HL-60/S4 (cell line): Measurements from ENCODE around the gene IGSF23.
"Not testable (repeated sequence)": the region's sequence is repeated elsewhere in the genome, so short reads cannot be mapped to it uniquely, and the experiment has no call there.

Experiments
- in situ Hi-C: fragments of 300-500 bp; cut with MboI; formaldehyde crosslinking; loops from 2 replicates; pipeline ENCODE4 v1.14.3; 2022; ENCODE audit warnings: low sequenced_read_pairs

The IGSF23 gene

DNA sequence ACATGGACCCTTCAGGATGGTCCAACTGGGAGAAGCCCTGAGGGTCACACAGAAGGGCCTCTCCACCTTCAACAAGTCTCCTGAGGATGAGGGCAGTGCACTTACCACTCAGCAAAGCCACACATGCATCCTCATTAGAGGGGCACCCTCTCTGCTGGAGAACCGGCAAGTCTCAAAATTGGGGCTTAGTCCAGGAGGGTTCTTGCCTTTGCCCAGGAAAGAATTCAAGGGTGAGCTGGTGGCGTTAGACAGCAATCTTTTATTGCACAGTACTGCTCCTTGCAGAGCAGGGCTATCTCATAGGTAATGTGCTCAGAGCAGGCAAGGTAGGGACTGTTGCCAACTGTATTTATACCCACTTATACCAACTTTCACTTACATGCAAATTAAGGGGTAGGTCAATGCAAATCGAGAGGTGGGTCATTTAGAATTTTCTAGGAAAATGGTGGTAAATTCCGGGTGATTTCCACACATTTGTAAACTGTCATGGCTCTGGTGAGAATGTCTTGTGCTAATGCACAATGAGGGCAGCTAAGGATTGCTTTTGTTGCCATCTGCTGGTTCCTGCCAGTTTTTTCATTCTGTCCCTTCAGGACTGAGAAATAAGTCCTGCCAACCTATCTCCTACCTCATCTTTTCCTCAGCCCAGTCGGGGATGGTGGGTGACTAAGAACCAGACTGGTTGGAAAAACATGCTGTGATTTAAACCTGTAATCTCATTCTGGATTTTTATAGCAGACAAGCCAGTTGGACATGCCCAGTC is 27.8 kb upstream of the IGSF23 start:
- in situ Hi-C loops, result no loop called here

DNA sequence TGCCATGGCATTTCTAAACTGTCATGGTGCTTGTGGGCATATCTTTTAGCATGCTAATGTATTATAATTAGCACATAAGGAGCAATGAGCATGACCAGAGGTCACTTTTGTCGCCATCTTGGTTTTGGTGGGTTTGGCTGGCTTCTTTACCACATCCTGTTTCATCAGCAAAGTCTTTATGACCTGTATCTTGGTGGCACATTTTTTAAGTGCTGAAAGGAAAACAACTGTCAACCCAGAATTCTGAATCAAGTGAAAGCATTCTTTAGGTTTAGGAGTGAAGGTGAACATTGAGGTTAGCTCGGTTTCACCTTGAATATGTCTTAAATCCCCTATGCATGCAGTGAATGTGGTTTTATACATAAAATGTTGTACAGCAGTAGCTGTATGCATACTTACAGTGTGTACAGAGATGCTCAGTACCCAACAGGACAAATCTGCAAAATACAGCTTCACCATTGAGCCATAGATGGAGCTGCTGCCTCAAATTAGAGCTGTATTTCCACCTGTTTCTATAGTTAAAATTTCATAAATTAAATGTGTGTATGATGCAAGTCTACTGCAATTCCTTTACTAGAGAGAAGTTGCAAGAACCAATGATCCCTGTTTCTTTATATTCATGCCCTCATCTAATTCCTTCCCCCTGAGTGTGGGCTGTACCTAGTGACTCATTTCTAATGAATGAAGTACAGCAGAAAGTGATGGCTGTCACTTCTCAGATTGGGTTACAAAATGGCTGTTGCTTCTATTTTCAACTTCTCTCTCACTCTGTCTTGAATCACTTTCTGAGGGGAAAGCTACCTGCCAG is 25.2 kb upstream of the IGSF23 start:
- in situ Hi-C loops, result no loop called here

DNA sequence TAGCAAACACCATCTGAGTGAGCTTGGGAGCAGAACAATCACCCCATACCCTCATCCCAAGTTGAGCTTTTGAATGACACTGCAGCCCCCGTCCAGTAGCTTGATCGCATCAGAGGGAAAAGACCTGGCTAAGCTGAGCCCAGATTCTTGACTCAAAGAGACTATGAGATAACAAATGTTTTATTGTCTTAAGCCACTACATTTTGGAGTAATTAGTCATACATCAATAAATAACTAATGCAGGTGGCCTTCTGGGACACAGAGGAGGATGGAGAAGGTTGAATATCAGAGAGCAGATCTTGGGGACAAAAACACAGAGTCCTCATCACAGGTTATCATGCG is 24.6 kb upstream of the IGSF23 start:
- in situ Hi-C loops, result no loop called here

DNA sequence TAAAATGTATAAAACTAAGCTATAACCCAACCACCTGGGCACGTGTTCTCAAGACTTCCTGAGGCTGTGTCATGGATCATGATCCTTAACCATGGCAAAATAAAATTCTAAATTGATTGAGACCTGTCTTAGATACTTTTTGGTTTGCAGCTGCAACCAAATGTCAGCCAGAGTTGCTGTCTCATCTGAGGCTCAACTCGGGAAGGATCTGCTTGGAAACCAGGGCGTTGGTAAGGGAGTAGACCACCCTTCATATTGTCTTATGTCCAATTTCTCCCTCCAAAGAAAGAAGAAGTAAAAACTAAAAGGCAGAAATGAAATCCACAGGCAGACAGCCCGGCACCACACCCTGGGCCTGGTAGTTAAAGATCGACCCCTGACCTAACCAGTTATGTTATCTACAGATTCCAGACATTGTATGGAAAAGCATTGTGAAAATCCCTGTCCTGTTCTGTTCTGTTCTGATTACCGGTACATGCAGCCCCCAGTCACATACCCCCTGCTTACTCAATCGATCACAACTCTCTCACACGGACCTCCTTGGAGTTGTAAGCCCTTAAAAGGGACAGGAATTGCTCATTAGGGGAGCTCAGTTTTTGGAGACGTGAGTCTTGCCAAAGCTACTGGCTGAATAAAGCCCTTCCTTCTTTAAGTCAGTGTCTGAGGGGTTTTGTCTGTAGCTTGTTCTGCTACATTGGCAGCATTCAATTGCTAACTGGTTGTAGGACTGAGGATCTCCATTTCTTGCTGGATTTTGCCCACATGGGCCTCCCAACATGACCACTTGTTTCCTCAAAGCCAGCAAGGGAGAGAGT is 22.9 kb upstream of the IGSF23 start:
- in situ Hi-C loops, result no loop called here

DNA sequence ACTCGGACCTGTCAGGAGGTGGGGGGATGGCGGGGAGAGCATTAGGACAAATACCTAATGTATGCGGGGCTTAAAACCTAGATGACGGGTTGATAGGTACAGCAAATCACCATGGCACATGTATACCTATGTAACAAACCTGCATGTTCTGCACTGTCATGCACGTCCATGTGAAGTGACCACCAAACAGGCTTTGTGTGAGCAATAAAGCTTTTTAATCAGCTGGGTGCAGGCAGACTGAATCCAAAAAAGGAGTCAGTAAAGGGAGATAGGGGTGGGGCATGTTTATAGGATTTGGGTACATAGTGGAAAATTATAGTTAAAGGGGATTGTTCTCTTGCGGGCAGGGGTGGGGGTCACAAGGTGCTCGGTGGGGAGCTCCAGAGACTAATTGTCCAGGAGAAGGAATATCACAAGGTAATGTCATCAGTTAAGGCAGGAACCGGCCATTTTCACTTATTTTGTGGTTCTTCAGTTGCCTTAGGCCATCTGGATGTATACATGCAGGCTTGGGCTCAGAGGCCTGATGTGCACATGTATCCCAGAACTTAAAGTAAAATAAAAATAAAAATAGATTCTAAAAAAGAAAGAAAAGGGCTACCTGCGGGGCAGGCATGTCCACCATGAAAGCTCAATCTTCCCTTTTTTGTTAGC is 21.9 kb upstream of the IGSF23 start:
- in situ Hi-C loops, result not testable (repeated sequence)

DNA sequence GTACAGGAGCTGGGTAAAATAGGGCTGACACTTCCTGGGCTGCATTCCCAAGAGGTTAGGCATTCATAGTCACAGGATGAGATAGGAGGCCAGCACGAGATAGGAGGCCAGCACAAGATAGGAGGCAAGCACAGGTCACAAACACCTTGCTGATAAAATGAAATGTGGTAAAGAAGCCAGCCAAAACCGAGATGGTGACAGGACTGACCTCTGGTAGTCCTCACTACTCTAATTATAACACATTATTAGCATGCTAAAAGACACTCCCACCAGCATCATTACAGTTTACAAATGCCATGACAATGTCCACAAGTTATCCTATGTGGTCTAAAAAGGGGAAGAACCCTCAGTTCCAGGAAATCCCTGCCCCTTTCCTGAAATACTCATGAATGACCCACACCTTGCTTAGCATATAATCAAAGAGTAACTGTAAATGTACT is 20.9 kb upstream of the IGSF23 start:
- in situ Hi-C loops, result no loop called here

DNA sequence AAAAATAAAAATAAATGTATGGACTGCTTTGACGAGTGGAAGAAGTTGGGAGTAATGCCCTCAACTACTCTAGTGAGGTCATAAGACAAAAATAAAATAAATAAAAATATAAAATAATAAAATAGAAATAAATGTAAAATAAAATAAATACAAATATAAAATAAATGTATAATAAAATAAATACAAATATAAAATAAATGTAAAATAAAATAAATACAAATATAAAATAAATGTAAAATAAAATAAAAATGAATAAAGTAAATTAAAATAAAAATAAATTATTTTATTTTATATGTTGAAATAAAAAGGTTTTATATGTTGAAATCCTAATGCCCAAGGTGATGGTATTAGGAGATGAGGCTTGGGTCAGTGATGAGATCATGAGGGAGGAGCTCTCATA is 20.1 kb upstream of the IGSF23 start:
- in situ Hi-C loops, result no loop called here

DNA sequence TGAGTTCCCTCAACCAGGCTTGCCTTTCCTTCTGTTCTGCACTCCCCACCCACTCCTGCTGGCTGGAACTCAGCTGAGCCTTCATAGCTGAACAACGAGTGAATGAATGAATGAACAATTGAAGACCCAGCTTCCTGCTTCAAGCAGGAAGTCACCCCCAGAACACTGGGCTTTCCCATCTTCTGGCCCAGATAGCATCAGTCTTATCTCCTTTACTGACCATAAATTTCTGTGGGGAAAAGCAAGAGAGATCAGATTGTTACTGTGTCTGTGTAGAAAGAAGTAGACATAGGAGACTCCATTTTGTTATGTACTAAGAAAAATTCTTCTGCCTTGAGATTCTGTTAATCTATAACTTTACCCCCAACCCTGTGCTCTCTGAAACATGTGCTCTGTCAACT is 19.5 kb upstream of the IGSF23 start:
- in situ Hi-C loops, result not testable (repeated sequence)

DNA sequence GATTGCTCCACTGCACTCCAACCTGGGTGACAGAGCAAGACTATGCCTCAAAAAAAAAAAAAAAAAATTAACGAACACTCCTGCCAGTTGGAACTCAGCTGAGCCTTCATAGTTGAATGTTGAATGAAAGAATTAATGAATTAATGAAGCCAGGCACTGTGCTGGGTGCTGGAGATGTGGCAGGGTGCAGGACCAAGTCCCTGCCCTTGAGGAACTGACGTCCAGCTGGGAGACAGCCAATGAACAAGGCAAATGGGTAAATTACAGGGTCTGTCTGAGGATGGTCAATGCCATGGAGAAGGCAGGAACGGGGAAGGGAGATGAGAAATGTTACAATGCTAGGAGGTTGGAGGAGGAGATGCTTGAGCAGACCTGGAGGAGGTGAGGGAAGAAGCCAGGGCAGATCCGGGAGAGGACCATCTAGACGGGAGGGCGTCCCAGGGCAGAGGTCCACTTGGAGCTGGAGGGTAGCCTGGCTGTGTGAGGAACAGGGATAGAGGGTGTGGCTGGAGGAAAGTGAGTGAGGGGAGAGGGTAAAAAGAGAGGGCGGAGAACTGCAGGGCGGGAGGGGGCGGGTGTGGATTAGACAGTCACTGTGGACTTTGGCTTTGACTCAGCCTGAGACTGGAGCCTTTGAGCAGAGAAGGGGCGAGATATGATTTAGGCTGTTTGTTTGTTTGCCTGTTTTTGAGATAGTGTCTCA is 16.8 kb upstream of the IGSF23 start:
- in situ Hi-C loops, result no loop called here

DNA sequence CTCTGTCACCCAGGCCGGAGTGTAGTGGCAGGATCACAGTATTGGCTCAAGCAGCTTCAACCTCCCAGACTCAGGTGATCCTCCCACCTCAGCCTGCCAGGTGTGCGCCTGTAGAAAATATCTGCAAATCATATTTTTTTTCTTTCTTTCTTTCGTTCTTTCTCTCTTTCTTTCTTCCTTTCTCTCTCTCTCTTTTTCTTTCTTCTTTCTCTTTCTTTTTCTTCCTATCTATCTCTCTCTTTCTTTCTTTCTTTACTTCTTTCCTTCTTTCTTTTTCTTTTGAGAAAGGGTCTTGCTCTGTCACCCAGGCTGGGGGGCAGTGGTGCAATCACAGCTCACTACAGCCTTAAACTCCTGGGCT is 16.3 kb upstream of the IGSF23 start:
- in situ Hi-C loops, result no loop called here

DNA sequence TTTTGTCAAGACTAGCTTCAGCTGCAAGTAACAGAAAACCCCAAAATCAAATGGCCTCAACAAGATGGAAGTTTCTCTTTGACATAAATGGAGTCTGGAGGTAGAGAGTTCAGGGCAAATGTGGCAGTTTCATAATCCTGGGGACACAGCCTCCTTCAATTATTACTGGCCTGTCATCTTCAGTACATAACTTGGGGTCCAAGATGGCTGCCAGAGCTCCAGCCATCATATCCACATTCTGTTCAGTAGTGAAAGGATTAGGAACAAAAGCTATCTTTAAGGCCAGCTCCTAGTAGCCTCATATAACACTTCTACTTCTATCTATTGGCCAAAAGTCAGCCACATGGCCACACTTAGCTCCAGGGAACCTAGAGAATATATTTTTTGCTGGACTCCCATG is 15.0 kb upstream of the IGSF23 start:
- in situ Hi-C loops, result no loop called here

DNA sequence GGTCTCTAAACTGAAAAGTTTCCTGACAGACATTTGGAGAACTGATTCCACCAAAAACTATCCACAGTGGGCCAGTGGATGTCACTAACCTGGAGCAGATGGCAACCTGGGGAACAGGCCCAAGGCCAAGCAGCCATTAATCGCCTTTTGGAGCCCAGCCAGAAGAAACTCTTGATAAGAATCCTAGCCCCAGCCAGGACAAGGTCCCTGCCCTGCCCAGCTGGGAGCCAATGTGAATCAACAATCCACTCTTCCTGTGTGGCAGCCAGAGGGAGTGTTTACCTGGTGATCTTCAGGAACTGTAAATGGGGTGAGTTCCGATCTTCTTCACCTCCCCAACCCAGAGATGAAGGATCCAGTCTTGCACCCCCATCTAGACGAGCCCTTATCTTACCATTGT is 14.5 kb upstream of the IGSF23 start:
- in situ Hi-C loops, result no loop called here

DNA sequence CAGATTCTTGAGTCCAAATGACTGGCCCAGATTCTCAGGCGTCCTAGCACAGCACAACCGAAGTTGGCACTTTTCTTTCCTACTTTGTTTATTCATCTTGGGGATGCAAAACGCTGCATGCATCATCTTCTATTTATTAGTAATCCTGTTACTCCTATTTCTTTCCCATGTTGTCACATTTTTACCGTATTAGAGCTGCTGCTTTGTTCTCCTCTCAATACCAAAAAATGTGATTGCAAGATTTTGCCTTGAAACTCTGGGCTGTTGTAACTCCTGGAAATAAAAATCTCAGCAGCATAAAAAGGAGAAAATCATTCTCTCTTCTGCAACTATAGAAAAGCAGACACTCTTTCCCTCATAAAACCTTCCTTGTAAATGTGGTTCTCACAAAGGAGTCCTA is 12.9 kb upstream of the IGSF23 start:
- in situ Hi-C loops, result no loop called here

DNA sequence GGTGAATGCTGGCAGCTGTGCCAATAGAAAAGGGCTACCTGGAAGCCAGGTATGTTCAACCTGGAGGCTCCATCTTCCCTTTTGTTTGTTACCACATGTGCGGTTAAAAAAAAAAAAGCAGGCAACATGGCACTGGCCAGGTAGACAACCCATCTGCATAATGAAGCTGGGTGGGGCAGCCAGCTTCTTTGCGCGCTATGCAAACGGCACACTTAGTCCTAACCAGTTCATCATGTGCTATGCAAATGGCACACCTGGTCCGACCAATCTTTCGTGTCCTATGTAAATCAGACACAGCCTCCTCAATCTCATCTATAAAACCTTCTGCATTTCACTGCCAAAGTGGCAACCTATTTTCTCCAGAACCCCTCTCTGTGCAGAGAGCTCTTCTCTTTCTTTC is 11.3 kb upstream of the IGSF23 start:
- in situ Hi-C loops, result no loop called here

DNA sequence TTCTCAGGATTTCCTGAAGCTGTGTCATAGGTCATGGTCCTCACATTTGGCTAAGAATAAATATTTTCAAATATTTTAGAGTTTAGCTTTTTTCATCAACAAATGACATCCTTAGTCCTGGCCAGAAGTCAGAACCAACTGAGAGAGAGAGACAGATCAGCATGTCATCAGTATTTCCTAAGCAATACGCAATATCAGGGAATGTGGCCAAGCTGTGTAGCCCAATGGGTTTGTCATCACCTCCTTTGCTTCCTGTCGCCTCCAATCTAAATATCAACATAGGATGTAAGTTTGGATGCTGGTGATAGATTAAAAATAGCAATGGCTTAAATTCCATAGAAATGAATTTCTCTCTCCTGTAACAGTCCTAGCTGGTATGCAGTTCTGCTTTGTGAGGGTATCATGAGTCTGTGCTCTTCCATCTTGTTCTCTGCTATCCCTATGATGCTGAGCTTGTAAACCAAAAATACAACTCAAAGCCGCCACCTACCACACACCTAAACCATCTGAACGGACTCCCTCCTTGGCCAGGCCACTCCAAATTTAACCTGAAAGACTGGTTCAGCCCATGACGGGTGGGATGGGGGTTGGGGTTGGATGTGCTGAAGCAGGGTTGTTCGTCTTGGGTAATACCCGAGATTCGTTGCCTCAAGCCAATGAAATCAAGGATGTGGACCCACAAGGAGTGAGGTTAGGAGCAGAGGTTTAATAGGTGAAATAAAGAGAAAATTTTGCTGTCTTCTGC is 10.0 kb upstream of the IGSF23 start:
- in situ Hi-C loops, result no loop called here

DNA sequence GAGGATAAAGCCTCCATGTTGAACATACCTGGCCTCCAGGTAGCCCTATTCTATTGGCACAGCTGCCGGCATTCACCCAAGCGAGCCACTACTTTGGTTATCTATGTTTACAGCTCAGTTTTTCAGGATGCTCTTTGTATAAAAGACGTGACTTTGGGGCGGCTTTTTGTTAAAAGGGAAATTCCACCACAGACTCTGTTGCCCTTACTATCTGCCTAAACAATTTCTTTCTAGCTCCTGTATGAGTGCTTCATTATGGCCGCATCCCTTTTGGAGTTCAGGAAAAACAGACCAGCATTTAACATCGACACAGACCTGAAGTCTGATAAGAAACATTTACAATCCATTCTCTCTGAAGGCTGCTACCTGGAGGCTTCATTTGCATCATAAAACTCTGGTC is 9.1 kb upstream of the IGSF23 start:
- in situ Hi-C loops, result no loop called here

DNA sequence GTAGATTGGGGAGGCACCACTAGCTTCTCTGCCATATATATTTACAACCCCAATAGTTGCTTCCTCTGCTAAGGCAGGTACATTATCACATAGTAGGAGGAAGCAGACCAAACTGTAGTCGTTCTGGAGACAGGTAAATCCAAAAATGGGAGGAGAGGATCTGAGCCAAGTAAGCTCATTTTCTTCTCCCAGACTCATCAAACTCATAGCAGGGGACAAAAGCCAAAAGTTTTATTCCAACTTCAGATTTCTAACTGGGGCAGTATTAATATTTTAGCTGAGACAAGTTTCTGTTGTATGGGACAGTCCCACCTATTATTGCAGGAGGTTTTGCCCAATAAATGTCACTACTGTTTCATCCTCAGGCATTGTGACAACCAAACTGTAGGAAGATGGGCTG is 7.8 kb upstream of the IGSF23 start:
- in situ Hi-C loops, result no loop called here

DNA sequence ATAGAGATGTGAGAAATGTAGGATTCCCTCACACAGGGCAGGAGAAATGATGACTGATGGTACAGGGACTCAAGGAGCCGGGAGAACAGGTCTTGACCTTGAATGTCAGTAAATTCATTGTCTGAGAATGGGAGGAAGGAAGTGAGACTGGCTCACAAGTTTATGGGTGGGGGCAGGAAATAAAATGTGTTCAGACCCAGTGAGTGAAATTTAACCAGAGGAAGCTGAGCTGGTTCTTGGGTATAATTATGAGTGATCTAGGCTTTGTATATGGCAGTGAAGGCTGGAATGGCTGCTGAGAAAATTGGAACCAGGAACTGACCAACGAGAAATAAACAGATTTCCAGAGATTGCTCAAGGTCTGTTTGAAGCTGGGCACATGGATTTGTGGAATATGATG is 6.3 kb upstream of the IGSF23 start:
- in situ Hi-C loops, result no loop called here

DNA sequence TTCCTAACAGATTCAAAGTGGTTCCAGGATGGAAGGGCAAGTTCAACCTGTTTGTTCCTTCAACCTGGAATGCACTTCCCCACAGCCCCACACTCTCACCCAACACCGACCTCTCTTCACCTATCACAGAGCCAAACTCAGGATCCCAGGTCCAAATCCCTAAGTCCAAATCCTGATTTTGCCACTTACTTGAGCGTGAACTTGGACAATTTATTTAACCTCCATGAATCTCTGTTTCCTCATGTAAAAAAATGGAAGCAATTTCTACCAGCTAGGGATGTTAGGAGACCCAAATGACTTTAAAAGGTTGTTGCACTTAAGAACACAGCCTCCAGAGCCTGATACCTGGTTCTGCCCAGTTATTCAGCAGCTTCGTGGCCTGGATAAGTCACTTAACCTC is 5.4 kb upstream of the IGSF23 start:
- in situ Hi-C loops, result no loop called here

DNA sequence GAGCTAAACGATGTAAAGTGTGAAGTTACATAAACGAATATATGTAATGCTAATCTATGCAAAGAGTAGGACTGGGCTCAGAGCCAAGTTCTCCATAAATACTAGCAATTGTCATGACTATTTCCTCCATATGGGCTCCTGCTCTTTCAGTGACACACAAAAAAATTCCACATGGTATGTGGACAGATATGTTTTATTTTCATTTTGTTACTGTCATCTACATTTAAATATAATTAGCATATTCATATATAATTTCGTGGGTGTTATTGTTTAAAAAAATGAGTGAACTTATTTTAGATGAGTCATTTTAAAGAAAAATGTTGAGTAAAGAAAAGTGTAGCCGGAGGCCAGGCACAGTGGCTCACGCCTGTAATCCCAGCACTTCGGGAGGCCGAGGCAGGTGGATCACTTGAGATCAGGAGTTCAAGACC is 5.0 kb upstream of the IGSF23 start:
- in situ Hi-C loops, result no loop called here
